Ishikawa (cell line): ENCODE results near the gene CHGA.

Experiments used
- CEBPB ChIP-seq: IDR thresholded peaks from 2 replicates; pipeline ENCODE4 v1.6.1; 2012
- EP300 ChIP-seq: IDR thresholded peaks from 2 replicates; pipeline ENCODE4 v1.6.1; 2012; ENCODE audit warnings: borderline replicate concordance
- RAD21 ChIP-seq: IDR thresholded peaks from 2 replicates; pipeline ENCODE4 v1.6.1; 2012; ENCODE audit warnings: low read depth
- TAF1 ChIP-seq: IDR thresholded peaks from 2 replicates; pipeline ENCODE4 v1.6.1; 2012; ENCODE audit warnings: low read depth, mild to moderate bottlenecking
- TCF12 ChIP-seq: IDR thresholded peaks from 2 replicates; pipeline ENCODE4 v1.6.1; 2012; ENCODE audit warnings: low read depth
- YY1 ChIP-seq: IDR thresholded peaks from 2 replicates; pipeline ENCODE4 v1.6.1; 2012; ENCODE audit warnings: low read depth

DNA sequence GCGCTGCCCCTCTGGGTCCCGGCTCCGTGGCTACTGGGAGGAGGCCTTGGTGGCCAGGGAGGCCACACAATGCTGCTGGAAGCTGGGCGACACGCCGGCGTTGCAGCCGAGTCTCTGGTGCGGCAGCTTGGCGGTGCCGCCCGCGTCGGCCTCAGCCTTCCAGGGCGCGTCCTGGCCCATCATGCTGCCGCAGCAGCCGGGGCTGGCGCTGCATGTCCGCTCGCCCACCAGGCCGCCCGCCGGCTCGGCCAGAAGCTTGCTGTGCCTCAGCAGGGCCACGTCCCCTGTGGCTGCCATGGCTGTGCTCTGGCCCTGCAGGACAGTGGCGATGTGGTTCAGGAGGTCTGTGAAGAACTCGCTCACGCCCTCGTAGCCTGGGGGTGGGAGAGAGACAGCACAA lies 18.6 kb downstream of the CHGA start:
- TF ChIP-seq CEBPB: no peak
- no peak for TF ChIP-seq TAF1
- no peak for TF ChIP-seq RAD21
- no peak for TF ChIP-seq TCF12
- TF ChIP-seq EP300: no peak
- no peak for TF ChIP-seq YY1
